Gastrocnemius medialis (tissue), 4 donors: Measurements from ENCODE around the gene PRMT1. TPM values are rescaled to one million over a fixed set of nuclear protein-coding genes. Genes with fewer than 3 reads are reported as not detected.

Source experiments
- ATAC-seq, 2 donors: fragments of 150-250 bp; one replicate each; pipeline ENCODE4 v1.9.1; 2016
- DNase-seq, 2 donors: peaks; one replicate each; pipeline ENCODE4 v3.0.0-alpha.2; 2019
- H3K27ac ChIP-seq, 4 donors: fragments of 200-600 bp; sonication (generic); 1 replicate in 1 of 4; 2 replicates in 3 of 4; pipeline ENCODE4 v1.5.1; 2016 to 2018; ENCODE audit warnings: mild to moderate bottlenecking in 2 of 4, moderate library complexity in 1 of 4
- H3K27me3 ChIP-seq, 3 donors: fragments of 200-600 bp; sonication (generic) in 2 of 3; 1 replicate in 1 of 3; 2 replicates in 2 of 3; pipeline versions ENCODE4 v1.5.1 to v1.6.0; 2016 to 2019; ENCODE audit warnings: mild to moderate bottlenecking in 1 of 3, moderate library complexity in 1 of 3
- H3K36me3 ChIP-seq, 2 donors: fragments of 200-600 bp; sonication (generic) in 1 of 2; one replicate each; pipeline ENCODE4 v1.5.1; 2017 to 2018
- H3K4me1 ChIP-seq, 2 donors: fragments of 200-600 bp; sonication (generic) in 1 of 2; one replicate each; pipeline ENCODE4 v1.5.1; 2016 to 2017; ENCODE audit warnings: mild to moderate bottlenecking in 2 of 2
- H3K4me3 ChIP-seq, 4 donors: fragments of 200-600 bp; sonication (generic) in 3 of 4; 1 replicate in 1 of 4; 2 replicates in 3 of 4; pipeline ENCODE4 v1.5.1; 2016 to 2019; ENCODE audit warnings: mild to moderate bottlenecking in 2 of 4
- H3K9me3 ChIP-seq, 3 donors: fragments of 200-600 bp; sonication (generic) in 2 of 3; 1 replicate in 1 of 3; 2 replicates in 2 of 3; pipeline ENCODE4 v1.5.1; 2016 to 2019
- CTCF ChIP-seq, 5 experiments: fragments of 450-650 bp in 3 of 5; fragments of 200-600 bp in 2 of 5; sonication (generic) in 2 of 5; IDR thresholded peaks in 4 of 5; conservative IDR thresholded peaks in 1 of 5; 1 replicate in 4 of 5; 2 replicates in 1 of 5; pipeline ENCODE4 v1.5.1; 2016 to 2019; ENCODE audit warnings: antibody characterized with exemption in 5 of 5, mild to moderate bottlenecking in 3 of 5, moderate library complexity in 3 of 5
- POLR2A ChIP-seq, 2 donors: fragments of 450-650 bp; IDR thresholded peaks; one replicate each; pipeline ENCODE4 v1.6.1; 2017; ENCODE audit warnings: antibody characterized with exemption in 2 of 2, mild to moderate bottlenecking in 2 of 2, moderate library complexity in 2 of 2
- in situ Hi-C, 4 donors: fragments of 200-750 bp; cut with MboI; loops; one replicate each; pipeline versions ENCODE4 v1.15.0 to v1.8.0; 2017; ENCODE audit warnings: low sequenced_read_pairs in 4 of 4
- intact Hi-C: fragments of 100-400 bp; cut with DNase I; formaldehyde crosslinking; loops from one replicate; pipeline ENCODE4 v1.15.1; 2023; ENCODE audit warnings: low total_unique reads
- total RNA-seq, 4 donors: library from RNA; depleted of rRNA; stranded (reverse); fragments of >200 nt; gene quantifications; one replicate each; pipeline versions ENCODE4 v1.1.0 to v1.2.3, GENCODE V29; 2016

The PRMT1 gene
- total RNA-seq, 4 donors from 2014 or later: 190 to 242 (median 229) TPM

GRCh38 chr19:49689133-49690078 is 12.3 kb downstream of the PRMT1 start, which contains the start of gene ADM5:
Gene ADM5, plus strand, starts transcription at chr19:49689594. Its CDS starts 244 bp downstream, at chr19:49689838.
- intact Hi-C loops (no loop called here), in situ Hi-C loops (no loop called here)
- H3K4me3 ChIP-seq: peak within 1 kb of the TSS; percentile 50 to 59 (median 54)
- H3K27ac ChIP-seq: peak within 1 kb of the TSS in 3 of 4 donors; percentile 54 to 72 (median 68)
- H3K9me3 ChIP-seq: no peaks in the 10 kb centered on the region
- H3K27me3 ChIP-seq: peaks cover 3 to 17% (median 13%) of the 10 kb centered on the region in 3 donors
- peak in 1 of 2 donors; percentile 35 for DNase-seq
- peaks cover 10 to 14% of the 10 kb centered on the region in 2 donors for H3K4me1 ChIP-seq
- TF ChIP-seq POLR2A (IDR thresholded peaks at IDR 0.05) (no peak), CTCF (IDR thresholded peaks at IDR 0.05 in 4 of 5, conservative IDR thresholded peaks at IDR 0.05 in 1 of 5) (peak; percentile 14 to 64 (median 45))
- peak in 1 of 2 donors; percentile 53 for ATAC-seq
- peaks cover 0 to 26% of the 10 kb centered on the region in 2 donors for H3K36me3 ChIP-seq

- in situ Hi-C loops (no loop called here), intact Hi-C loops (no loop called here)
- ATAC-seq (peak; percentile 26 to 32), DNase-seq (no peak)
- peaks cover 10 to 14% of the 10 kb centered on the region in 2 donors for H3K4me1 ChIP-seq
- peaks cover 3 to 17% (median 13%) of the 10 kb centered on the region in 3 donors for H3K27me3 ChIP-seq
- TF ChIP-seq CTCF (IDR thresholded peaks at IDR 0.05 in 4 of 5, conservative IDR thresholded peaks at IDR 0.05 in 1 of 5) (no peak), POLR2A (IDR thresholded peaks at IDR 0.05) (no peak)
- H3K9me3 ChIP-seq: no peaks in the 10 kb centered on the region
- peak overlapping the region in 3 of 4 donors; percentile 54 to 72 (median 68) for H3K27ac ChIP-seq
- H3K36me3 ChIP-seq: peaks cover 0 to 19% of the 10 kb centered on the region in 2 donors
- peak overlapping the region; percentile 50 to 59 (median 54) for H3K4me3 ChIP-seq
Measured at GRCh38 chr19:49690079-49690655, 13.1 kb downstream of the PRMT1 start.

DNA sequence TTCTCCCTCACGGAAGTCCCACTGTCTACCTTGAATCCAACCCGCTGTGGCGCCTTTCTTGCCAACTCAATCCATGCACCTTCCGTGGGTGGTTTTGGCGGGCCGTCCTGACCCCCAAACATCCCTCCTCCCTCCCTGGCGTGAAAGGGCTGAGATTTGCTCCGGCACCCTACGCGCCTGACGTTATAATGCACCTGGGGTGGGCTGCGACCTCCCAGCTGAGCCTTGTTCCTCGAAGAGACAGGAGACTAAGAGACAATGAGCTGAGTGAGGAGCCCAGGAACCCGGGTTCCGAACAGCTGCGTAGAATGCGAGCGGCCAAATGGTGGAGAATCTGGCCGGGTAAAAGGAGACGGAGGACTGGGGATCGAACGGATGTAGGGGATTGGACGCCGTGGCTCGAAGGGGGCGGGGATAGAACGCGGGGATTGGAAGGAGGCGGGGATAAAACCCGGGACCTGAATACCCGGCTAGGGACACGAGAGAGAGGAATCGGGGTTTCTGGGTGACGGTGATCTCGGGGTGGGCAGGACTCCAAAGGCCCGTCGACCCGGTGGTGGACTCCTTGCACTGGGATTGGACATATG is 13.7 kb downstream of the PRMT1 start, which contains the start of gene CPT1C:
TSS of gene CPT1C (plus strand) at position 461 of the 587 bp plus-strand sequence. CDS start 1,137 bp downstream, outside the sequence.
- peak in 1 of 2 donors; percentile 64 for TF ChIP-seq POLR2A (IDR thresholded peaks at IDR 0.05)
- no peak for TF ChIP-seq CTCF (IDR thresholded peaks at IDR 0.05 in 4 of 5, conservative IDR thresholded peaks at IDR 0.05 in 1 of 5)
- H3K4me3 ChIP-seq: peak within 1 kb of the TSS; percentile 50 to 59 (median 54)
- H3K36me3 ChIP-seq: peaks cover 0 to 13% of the 10 kb centered on the region in 2 donors
- peak; percentile 49 to 55 for DNase-seq
- in situ Hi-C loops: no loop called here
- peaks cover 3 to 17% (median 13%) of the 10 kb centered on the region in 3 donors for H3K27me3 ChIP-seq
- H3K27ac ChIP-seq: peak within 1 kb of the TSS; percentile 8 to 72 (median 61)
- intact Hi-C loops: no loop called here
- H3K9me3 ChIP-seq: no peaks in the 10 kb centered on the region
- peaks cover 10 to 14% of the 10 kb centered on the region in 2 donors for H3K4me1 ChIP-seq
- peak; percentile 55 to 68 for ATAC-seq
